ENCODE results near the gene PSMD13.
"Not testable (repeated sequence)": the region's sequence is repeated elsewhere in the genome, so short reads cannot be mapped to it uniquely, and the experiment has no call there.

The PSMD13 gene

GRCh38 chr11:236774-237767, at the start of gene PSMD13:
Gene PSMD13, plus strand, starts transcription at chr11:236976. Its CDS starts 74 bp downstream, at chr11:237050.
- no peak for FAIRE-seq

GRCh38 chr11:189200-189783, 47.5 kb upstream of the PSMD13 start:
- not testable (repeated sequence) for FAIRE-seq

GRCh38 chr11:189843-190311, 46.9 kb upstream of the PSMD13 start:
- FAIRE-seq, result not testable (repeated sequence)

GRCh38 chr11:190546-190945, 46.2 kb upstream of the PSMD13 start:
- not testable (repeated sequence) for FAIRE-seq

- not testable (repeated sequence) for FAIRE-seq
These were observed 45.0 kb upstream of the PSMD13 start for GRCh38 chr11:191490-192478.

- not testable (repeated sequence) for FAIRE-seq
These were observed 44.1 kb upstream of the PSMD13 start, which contains the start of gene SCGB1C1 for GRCh38 chr11:192674-193128. Gene SCGB1C1, plus strand, starts transcription at chr11:193078. Its CDS starts 22 bp downstream, at chr11:193100.

- not testable (repeated sequence) for FAIRE-seq
These were observed 43.3 kb upstream of the PSMD13 start for GRCh38 chr11:193481-193880.

- no peak for FAIRE-seq
These were observed 39.7 kb upstream of the PSMD13 start for GRCh38 chr11:196786-197731.

- no peak for FAIRE-seq
These were observed 39.0 kb upstream of the PSMD13 start for GRCh38 chr11:197741-198235.

GRCh38 chr11:198236-198806, 38.5 kb upstream of the PSMD13 start:
- FAIRE-seq, result no peak

- FAIRE-seq, result no peak
These were observed 37.7 kb upstream of the PSMD13 start for GRCh38 chr11:199004-199581.

GRCh38 chr11:199782-200181, 37.0 kb upstream of the PSMD13 start:
- no peak for FAIRE-seq

- FAIRE-seq, result no peak
These were observed 36.4 kb upstream of the PSMD13 start for GRCh38 chr11:200224-201003.

- FAIRE-seq, result no peak
These were observed 34.8 kb upstream of the PSMD13 start for GRCh38 chr11:201966-202365.

- no peak for FAIRE-seq
These were observed 34.3 kb upstream of the PSMD13 start for GRCh38 chr11:202490-202889.

GRCh38 chr11:203056-203944, 33.5 kb upstream of the PSMD13 start:
- FAIRE-seq, result no peak

- no peak for FAIRE-seq
These were observed 32.7 kb upstream of the PSMD13 start for GRCh38 chr11:203945-204586.

All from colon (tissue), 2 donors.